PFSK-1 (cell line): ENCODE measurements around the gene ALG2.

Source experiments
- FOXP2 ChIP-seq: optimal IDR thresholded peaks from 2 replicates; pipeline ENCODE3; 2011; ENCODE audit warnings: borderline replicate concordance, control low read depth, inconsistent platforms; ENCODE audit not compliant: insufficient read depth; ENCODE audit errors: extremely low read length, extremely low read depth
- POLR2AphosphoS5 ChIP-seq: IDR thresholded peaks from 2 replicates; pipeline ENCODE4 v1.6.1; 2012; ENCODE audit warnings: low read depth, mild to moderate bottlenecking, control low read depth, low read length, moderate library complexity
- SIN3A ChIP-seq: IDR thresholded peaks from 2 replicates; pipeline ENCODE4 v1.6.1; 2012; ENCODE audit warnings: mild to moderate bottlenecking, low read length, moderate library complexity, borderline replicate concordance; ENCODE audit not compliant: insufficient read depth
- TAF1 ChIP-seq: IDR thresholded peaks from 2 replicates; pipeline ENCODE4 v1.6.1; 2012; ENCODE audit warnings: low read length, control low read depth, borderline replicate concordance; ENCODE audit not compliant: insufficient read depth
- TF ChIP-seq, protein P1 (sequence below), 2 experiments: IDR thresholded peaks; 2 replicates each; pipeline versions ENCODE4 v1.6.1 to v1.8.0; 2011 to 2012; ENCODE audit warnings: low read depth in 2 of 2, low read length in 2 of 2, control low read depth in 1 of 2, inconsistent platforms in 1 of 2, mild to moderate bottlenecking in 1 of 2, moderate library complexity in 1 of 2; ENCODE audit not compliant: insufficient read depth in 1 of 2

DNA sequence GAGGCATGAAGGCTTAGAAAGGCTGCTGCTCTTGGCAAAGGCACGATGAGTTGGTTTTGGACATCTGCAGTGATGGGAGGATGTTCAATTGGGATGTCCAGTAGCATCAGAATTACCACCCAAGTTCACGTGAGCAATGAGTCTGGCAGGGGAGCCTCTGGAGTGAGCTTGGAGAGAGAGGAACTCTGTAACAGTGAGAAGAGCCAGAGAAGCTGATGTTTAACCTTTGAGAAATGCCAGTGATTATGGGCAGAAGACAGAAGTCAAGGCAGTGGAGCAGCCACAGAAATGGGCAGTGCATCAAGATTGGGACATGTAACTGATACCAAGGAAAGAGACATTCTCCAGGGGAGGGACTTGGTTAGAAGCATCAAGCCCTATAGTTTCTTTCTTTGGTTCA is 40.2 kb upstream of the ALG2 start:
- TF ChIP-seq POLR2AphosphoS5 (no peak), TAF1 (no peak), SIN3A (no peak), FOXP2 (no peak)
- TF ChIP-seq, protein P1, sequence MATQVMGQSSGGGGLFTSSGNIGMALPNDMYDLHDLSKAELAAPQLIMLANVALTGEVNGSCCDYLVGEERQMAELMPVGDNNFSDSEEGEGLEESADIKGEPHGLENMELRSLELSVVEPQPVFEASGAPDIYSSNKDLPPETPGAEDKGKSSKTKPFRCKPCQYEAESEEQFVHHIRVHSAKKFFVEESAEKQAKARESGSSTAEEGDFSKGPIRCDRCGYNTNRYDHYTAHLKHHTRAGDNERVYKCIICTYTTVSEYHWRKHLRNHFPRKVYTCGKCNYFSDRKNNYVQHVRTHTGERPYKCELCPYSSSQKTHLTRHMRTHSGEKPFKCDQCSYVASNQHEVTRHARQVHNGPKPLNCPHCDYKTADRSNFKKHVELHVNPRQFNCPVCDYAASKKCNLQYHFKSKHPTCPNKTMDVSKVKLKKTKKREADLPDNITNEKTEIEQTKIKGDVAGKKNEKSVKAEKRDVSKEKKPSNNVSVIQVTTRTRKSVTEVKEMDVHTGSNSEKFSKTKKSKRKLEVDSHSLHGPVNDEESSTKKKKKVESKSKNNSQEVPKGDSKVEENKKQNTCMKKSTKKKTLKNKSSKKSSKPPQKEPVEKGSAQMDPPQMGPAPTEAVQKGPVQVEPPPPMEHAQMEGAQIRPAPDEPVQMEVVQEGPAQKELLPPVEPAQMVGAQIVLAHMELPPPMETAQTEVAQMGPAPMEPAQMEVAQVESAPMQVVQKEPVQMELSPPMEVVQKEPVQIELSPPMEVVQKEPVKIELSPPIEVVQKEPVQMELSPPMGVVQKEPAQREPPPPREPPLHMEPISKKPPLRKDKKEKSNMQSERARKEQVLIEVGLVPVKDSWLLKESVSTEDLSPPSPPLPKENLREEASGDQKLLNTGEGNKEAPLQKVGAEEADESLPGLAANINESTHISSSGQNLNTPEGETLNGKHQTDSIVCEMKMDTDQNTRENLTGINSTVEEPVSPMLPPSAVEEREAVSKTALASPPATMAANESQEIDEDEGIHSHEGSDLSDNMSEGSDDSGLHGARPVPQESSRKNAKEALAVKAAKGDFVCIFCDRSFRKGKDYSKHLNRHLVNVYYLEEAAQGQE (IDR thresholded peaks at IDR 0.05; ENCODE audit: insufficient read depth in 1 of 2, low read depth in 2 of 2, low read length in 2 of 2): no peak
